ENCODE results near the gene SCT.
"Not testable (repeated sequence)": the region's sequence is repeated elsewhere in the genome, so short reads cannot be mapped to it uniquely, and the experiment has no call there.

The SCT gene

DNA sequence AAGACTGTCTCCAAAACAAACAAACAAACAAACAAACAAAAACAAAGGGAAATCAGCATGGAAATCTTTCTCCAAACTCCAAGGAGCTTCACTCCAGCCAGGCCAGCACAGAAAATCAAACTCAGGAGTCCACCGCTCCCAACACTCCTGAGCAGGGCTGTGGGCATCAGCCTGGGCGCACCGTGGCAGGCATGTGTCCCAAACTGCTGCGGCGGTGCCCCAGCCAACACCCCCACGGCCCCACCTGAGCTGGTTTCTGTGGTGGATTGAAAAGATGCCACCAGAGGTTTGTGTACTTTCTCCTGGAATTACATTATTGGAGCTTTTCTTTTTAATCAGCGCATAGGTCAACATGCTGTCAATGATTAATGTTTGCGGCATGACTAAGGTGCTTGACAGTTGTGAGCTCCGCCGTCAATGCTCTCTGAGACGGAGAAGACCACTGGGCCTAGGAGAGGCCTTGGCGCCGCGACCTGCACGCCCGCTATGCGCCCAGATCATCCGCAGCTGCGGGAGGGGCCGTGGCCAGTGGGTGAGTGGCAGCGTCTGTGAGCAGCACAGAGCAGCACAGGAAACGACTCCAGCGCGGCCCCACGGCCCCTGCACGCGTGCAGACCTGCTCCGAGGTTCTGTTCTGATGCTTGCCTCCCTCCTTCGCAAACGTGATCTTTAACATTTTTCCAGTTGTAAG is 28.2 kb upstream of the SCT start:
- H2BK5ac ChIP-seq (ENCODE audit: low read depth, low read length, poor library complexity, severe bottlenecking): no peak overlapping the region
- H3K9ac ChIP-seq (ENCODE audit: low read length): no peak overlapping the region
- no peak overlapping the region for H3K4ac ChIP-seq (ENCODE audit: low read depth in 1 of 2, low read length in 2 of 2)
- H2BK15ac ChIP-seq (ENCODE audit: low read depth, poor library complexity, severe bottlenecking): no peak overlapping the region
- H3K9me3 ChIP-seq (ENCODE audit: control insufficient read depth, low read length): no peaks in the 10 kb centered on the region
- H3K14ac ChIP-seq (ENCODE audit: low read length in 2 of 2): no peak overlapping the region
- no peak overlapping the region for H2BK12ac ChIP-seq (ENCODE audit: low read length in 2 of 2)
- H2AK5ac ChIP-seq (ENCODE audit: low read length, severe bottlenecking): no peak overlapping the region
- 98% methylated on average over 24 of the region's 30 CpGs for WGBS
- H3K4me2 ChIP-seq (ENCODE audit: low read length, poor library complexity, severe bottlenecking): peak overlapping the region; percentile 45
- H3K18ac ChIP-seq (ENCODE audit: low read depth in 1 of 2, low read length in 2 of 2): no peak overlapping the region
- DNase-seq: no peak
- H2BK120ac ChIP-seq (ENCODE audit: low read depth, low read length): no peak overlapping the region
- peak overlapping the region; percentile 53 for H3K27ac ChIP-seq (ENCODE audit: low read length, poor library complexity, severe bottlenecking)
- H2AFZ ChIP-seq (ENCODE audit: low read depth, low read length): no peak overlapping the region
- H3K4me1 ChIP-seq (ENCODE audit: control insufficient read depth, insufficient read depth, low read depth, low read length): peaks cover 17% of the 10 kb centered on the region
- H3K27me3 ChIP-seq (ENCODE audit: control insufficient read depth in 1 of 2, insufficient read depth in 1 of 2, low read length in 2 of 2): no peaks in the 10 kb centered on the region
- H4K8ac ChIP-seq (ENCODE audit: low read length): no peak overlapping the region
- peaks cover 59 to 65% of the 10 kb centered on the region in 2 experiments for H3K36me3 ChIP-seq (ENCODE audit: control insufficient read depth in 1 of 2, insufficient read depth in 2 of 2, low read depth in 1 of 2, low read length in 2 of 2)
- no peak overlapping the region for H3K4me3 ChIP-seq (ENCODE audit: insufficient read depth in 1 of 2, low read depth in 1 of 2, low read length in 2 of 2)
- H3K79me1 ChIP-seq (replicated peaks; ENCODE audit: low read length, poor library complexity, severe bottlenecking): peaks cover 33% of the 10 kb centered on the region
- no peak overlapping the region for H3K23ac ChIP-seq (ENCODE audit: low read length in 2 of 2)
- H4K91ac ChIP-seq (ENCODE audit: low read length): no peak overlapping the region

DNA sequence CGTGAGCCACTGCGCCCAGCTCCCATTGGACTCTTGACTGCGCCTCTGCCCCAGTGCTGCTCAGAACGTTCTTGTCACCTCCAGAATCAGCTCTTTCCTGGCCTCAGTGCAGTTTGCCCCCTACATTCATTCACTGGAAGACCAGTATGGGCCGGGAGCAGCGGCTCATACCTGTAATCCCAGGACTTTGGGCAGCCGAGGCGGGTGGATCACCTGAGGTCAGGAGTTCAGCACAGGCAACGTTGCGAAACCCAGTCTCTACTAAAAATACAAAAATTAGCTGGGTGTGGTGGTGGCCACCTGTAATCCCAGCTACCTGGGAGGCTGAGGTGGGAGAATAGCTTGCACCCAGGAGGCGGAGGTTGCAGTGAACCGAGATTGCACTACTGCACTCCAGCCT is 27.5 kb upstream of the SCT start:
- H3K14ac ChIP-seq (ENCODE audit: low read length in 2 of 2); H4K8ac ChIP-seq (ENCODE audit: low read length); H3K18ac ChIP-seq (ENCODE audit: low read depth in 1 of 2, low read length in 2 of 2); H2AFZ ChIP-seq (ENCODE audit: low read depth, low read length); H3K9ac ChIP-seq (ENCODE audit: low read length); H3K4me2 ChIP-seq (ENCODE audit: low read length, poor library complexity, severe bottlenecking); H3K9me3 ChIP-seq (ENCODE audit: control insufficient read depth, low read length); H3K27ac ChIP-seq (ENCODE audit: low read length, poor library complexity, severe bottlenecking); H3K4me3 ChIP-seq (ENCODE audit: insufficient read depth in 1 of 2, low read depth in 1 of 2, low read length in 2 of 2); H4K91ac ChIP-seq (ENCODE audit: low read length); H2BK15ac ChIP-seq (ENCODE audit: low read depth, poor library complexity, severe bottlenecking); H3K27me3 ChIP-seq (ENCODE audit: control insufficient read depth in 1 of 2, insufficient read depth in 1 of 2, low read length in 2 of 2); H2AK5ac ChIP-seq (ENCODE audit: low read length, severe bottlenecking); H3K23ac ChIP-seq (ENCODE audit: low read length in 2 of 2); H3K4ac ChIP-seq (ENCODE audit: low read depth in 1 of 2, low read length in 2 of 2); DNase-seq; H2BK5ac ChIP-seq (ENCODE audit: low read depth, low read length, poor library complexity, severe bottlenecking); H2BK120ac ChIP-seq (ENCODE audit: low read depth, low read length); H2BK12ac ChIP-seq (ENCODE audit: low read length in 2 of 2): not testable (repeated sequence)
- Histone ChIP-seq H3K4me1 (ENCODE audit: control insufficient read depth, insufficient read depth, low read depth, low read length) (peaks cover 17% of the 10 kb centered on the region), H3K36me3 (ENCODE audit: control insufficient read depth in 1 of 2, insufficient read depth in 2 of 2, low read depth in 1 of 2, low read length in 2 of 2) (peaks cover 56 to 64% of the 10 kb centered on the region in 2 experiments), H3K79me1 (replicated peaks; ENCODE audit: low read length, poor library complexity, severe bottlenecking) (peaks cover 28% of the 10 kb centered on the region)
- WGBS: 93% methylated on average over 9 of the region's 12 CpGs

DNA sequence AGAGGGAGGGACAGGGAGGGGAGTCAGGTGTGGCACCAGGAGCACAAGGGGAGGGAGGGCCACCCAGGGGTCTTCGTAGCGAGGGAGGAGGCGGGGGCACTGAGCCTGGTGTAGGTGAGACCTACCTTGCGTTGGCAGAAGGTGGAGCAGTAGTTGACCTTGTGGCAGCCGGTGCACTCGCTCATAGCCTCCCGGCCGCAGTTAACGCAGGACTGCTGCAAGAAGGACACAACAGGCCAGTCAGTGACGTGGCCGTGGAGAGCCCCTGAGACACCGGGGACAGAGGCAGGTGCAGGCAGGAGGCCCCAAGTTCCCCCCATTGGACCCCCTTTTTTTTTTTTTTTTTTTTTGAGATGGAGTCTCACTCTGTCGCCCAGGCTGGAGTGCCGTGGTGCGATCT is 26.9 kb upstream of the SCT start:
- Histone ChIP-seq H2AK5ac (ENCODE audit: low read length, severe bottlenecking) (no peak overlapping the region), H2AFZ (ENCODE audit: low read depth, low read length) (no peak overlapping the region), H2BK12ac (ENCODE audit: low read length in 2 of 2) (no peak overlapping the region), H2BK5ac (ENCODE audit: low read depth, low read length, poor library complexity, severe bottlenecking) (no peak overlapping the region), H3K9ac (ENCODE audit: low read length) (no peak overlapping the region), H3K79me1 (replicated peaks; ENCODE audit: low read length, poor library complexity, severe bottlenecking) (peaks cover 26% of the 10 kb centered on the region), H3K4me2 (ENCODE audit: low read length, poor library complexity, severe bottlenecking) (no peak overlapping the region), H3K14ac (ENCODE audit: low read length in 2 of 2) (no peak overlapping the region), H4K8ac (ENCODE audit: low read length) (no peak overlapping the region), H3K23ac (ENCODE audit: low read length in 2 of 2) (no peak overlapping the region), H3K36me3 (ENCODE audit: control insufficient read depth in 1 of 2, insufficient read depth in 2 of 2, low read depth in 1 of 2, low read length in 2 of 2) (peaks cover 52 to 66% of the 10 kb centered on the region in 2 experiments), H3K9me3 (ENCODE audit: control insufficient read depth, low read length) (no peaks in the 10 kb centered on the region), H3K4ac (ENCODE audit: low read depth in 1 of 2, low read length in 2 of 2) (no peak overlapping the region), H4K91ac (ENCODE audit: low read length) (no peak overlapping the region), H3K18ac (ENCODE audit: low read depth in 1 of 2, low read length in 2 of 2) (no peak overlapping the region), H2BK15ac (ENCODE audit: low read depth, poor library complexity, severe bottlenecking) (no peak overlapping the region), H2BK120ac (ENCODE audit: low read depth, low read length) (no peak overlapping the region), H3K4me3 (ENCODE audit: insufficient read depth in 1 of 2, low read depth in 1 of 2, low read length in 2 of 2) (no peak overlapping the region), H3K27ac (ENCODE audit: low read length, poor library complexity, severe bottlenecking) (no peak overlapping the region), H3K4me1 (ENCODE audit: control insufficient read depth, insufficient read depth, low read depth, low read length) (peaks cover 16% of the 10 kb centered on the region), H3K27me3 (ENCODE audit: control insufficient read depth in 1 of 2, insufficient read depth in 1 of 2, low read length in 2 of 2) (no peaks in the 10 kb centered on the region)
- 92% methylated on average over 15 of the region's 15 CpGs for WGBS
- DNase-seq: no peak

DNA sequence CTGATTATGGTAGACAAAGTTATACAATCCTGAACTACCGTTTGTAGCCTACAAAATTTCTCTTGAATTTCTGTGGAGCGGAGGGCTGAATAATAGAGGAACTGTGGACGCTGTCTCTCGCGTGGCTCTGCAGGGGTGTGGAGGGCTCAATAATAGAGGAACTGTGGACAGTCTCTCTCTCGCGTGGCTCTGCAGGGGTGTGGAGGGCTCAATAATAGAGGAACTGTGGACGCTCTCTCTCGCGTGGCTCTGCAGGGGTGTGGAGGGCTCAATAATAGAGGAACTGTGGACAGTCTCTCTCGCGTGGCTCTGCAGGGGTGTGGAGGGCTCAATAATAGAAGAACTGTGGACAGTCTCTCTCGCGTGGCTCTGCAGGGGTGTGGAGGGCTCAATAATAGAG is 26.2 kb upstream of the SCT start:
- H2BK120ac ChIP-seq (ENCODE audit: low read depth, low read length); H3K9ac ChIP-seq (ENCODE audit: low read length); H3K27me3 ChIP-seq (ENCODE audit: control insufficient read depth in 1 of 2, insufficient read depth in 1 of 2, low read length in 2 of 2); H2BK12ac ChIP-seq (ENCODE audit: low read length in 2 of 2); H2BK15ac ChIP-seq (ENCODE audit: low read depth, poor library complexity, severe bottlenecking); H4K8ac ChIP-seq (ENCODE audit: low read length); DNase-seq; H3K23ac ChIP-seq (ENCODE audit: low read length in 2 of 2); H3K4me2 ChIP-seq (ENCODE audit: low read length, poor library complexity, severe bottlenecking); H2AK5ac ChIP-seq (ENCODE audit: low read length, severe bottlenecking); H4K91ac ChIP-seq (ENCODE audit: low read length); H3K9me3 ChIP-seq (ENCODE audit: control insufficient read depth, low read length); H3K4me3 ChIP-seq (ENCODE audit: insufficient read depth in 1 of 2, low read depth in 1 of 2, low read length in 2 of 2); H3K27ac ChIP-seq (ENCODE audit: low read length, poor library complexity, severe bottlenecking); H3K18ac ChIP-seq (ENCODE audit: low read depth in 1 of 2, low read length in 2 of 2); H2BK5ac ChIP-seq (ENCODE audit: low read depth, low read length, poor library complexity, severe bottlenecking); H2AFZ ChIP-seq (ENCODE audit: low read depth, low read length); H3K14ac ChIP-seq (ENCODE audit: low read length in 2 of 2); H3K4ac ChIP-seq (ENCODE audit: low read depth in 1 of 2, low read length in 2 of 2): not testable (repeated sequence)
- peaks cover 23% of the 10 kb centered on the region for H3K79me1 ChIP-seq (replicated peaks; ENCODE audit: low read length, poor library complexity, severe bottlenecking)
- H3K36me3 ChIP-seq (ENCODE audit: control insufficient read depth in 1 of 2, insufficient read depth in 2 of 2, low read depth in 1 of 2, low read length in 2 of 2): peaks cover 52 to 64% of the 10 kb centered on the region in 2 experiments
- WGBS: 98% methylated on average over 14 of the region's 14 CpGs
- H3K4me1 ChIP-seq (ENCODE audit: control insufficient read depth, insufficient read depth, low read depth, low read length): peaks cover 14% of the 10 kb centered on the region
